ENCODE data around the gene POLR3E. TPM values are rescaled to one million over a fixed set of nuclear protein-coding genes. Genes with fewer than 3 reads are reported as not detected.

Gene POLR3E
- total RNA-seq, 1 experiment from 2014 or later = 103 TPM

DNA sequence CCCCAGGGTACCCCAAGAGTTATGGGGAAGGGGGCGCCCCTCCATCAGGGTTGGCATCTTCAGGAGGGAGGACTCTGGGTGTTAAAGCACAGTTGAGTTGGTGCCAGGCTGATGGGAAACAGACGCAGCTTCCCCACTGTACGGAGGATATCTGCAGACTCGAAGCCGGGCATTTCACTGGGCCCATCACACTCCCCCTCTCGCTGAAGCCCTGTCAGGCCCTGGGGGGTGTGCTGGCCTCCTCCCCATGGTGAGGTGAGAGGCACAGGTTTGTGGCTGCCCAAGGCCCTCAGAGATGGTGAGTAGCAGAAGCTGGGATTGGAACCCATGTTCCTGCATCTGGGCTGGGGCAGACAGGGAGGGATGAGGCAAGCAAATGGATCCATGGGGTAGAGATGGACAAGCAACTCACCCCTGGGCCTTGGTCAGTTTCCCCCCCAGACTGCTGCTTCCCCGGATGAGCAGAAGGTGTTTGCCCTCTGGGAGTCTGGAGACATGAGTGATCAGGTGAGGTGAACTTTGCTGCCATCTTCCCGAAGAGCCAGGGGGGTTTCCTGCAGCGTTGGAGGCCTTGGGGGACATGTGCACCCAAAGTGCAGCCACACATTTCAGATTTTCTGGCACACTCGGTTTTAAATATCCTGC lies 31.0 kb downstream of the POLR3E start:
- TF ChIP-seq CTCF (conservative IDR thresholded peaks at IDR 0.05) = no peak
- Histone ChIP-seq H3K23me2 (ENCODE audit: insufficient read length, low read depth, low read length, poor library complexity, severe bottlenecking) (no peaks in the 10 kb centered on the region), H3K14ac (ENCODE audit: insufficient read depth, low read length) (no peak overlapping the region), H3K18ac (ENCODE audit: insufficient read length, low read depth, low read length) (no peak overlapping the region), H3K9me3 (ENCODE audit: control insufficient read depth, low read depth, low read length) (no peaks in the 10 kb centered on the region), H2BK20ac (ENCODE audit: low read depth, low read length, poor library complexity, severe bottlenecking) (no peak overlapping the region), H3K4ac (ENCODE audit: low read depth, low read length) (no peak overlapping the region), H3K27ac (ENCODE audit: insufficient read length, low read depth, low read length) (no peak overlapping the region), H3K79me2 (ENCODE audit: insufficient read depth, low read length) (no peaks in the 10 kb centered on the region), H4K5ac (ENCODE audit: insufficient read length, low read depth, low read length) (no peak overlapping the region), H3K23ac (ENCODE audit: insufficient read length, low read depth, low read length) (no peak overlapping the region), H4K20me1 (ENCODE audit: control insufficient read depth, insufficient read depth, insufficient read length) (no peaks in the 10 kb centered on the region), H3T11ph (ENCODE audit: low read length) (no peak overlapping the region), H2AK5ac (ENCODE audit: insufficient read length, low read length) (no peak overlapping the region), H2BK12ac (ENCODE audit: insufficient read length, low read depth, low read length) (no peak overlapping the region), H3K79me1 (ENCODE audit: insufficient read depth, low read depth, low read length, poor library complexity, severe bottlenecking) (no peaks in the 10 kb centered on the region), H2BK120ac (ENCODE audit: low read depth, low read length, poor library complexity, severe bottlenecking) (no peak overlapping the region), H3K56ac (ENCODE audit: insufficient read length, low read depth, low read length) (no peak overlapping the region), H3K9ac (ENCODE audit: extremely low read depth, insufficient read length, low read length) (no peak overlapping the region), H3K4me2 (ENCODE audit: insufficient read depth, insufficient read length, low read length) (no peak overlapping the region), H2AFZ (ENCODE audit: low read length) (no peak overlapping the region), H4K8ac (replicated peaks; ENCODE audit: insufficient read length, low read depth, low read length) (no peak overlapping the region), H2BK15ac (ENCODE audit: low read depth, low read length) (no peak overlapping the region), H4K91ac (ENCODE audit: insufficient read length, low read depth, low read length) (no peak overlapping the region), H3K27me3 (ENCODE audit: insufficient read depth, low read length) (no peaks in the 10 kb centered on the region), H2BK5ac (ENCODE audit: insufficient read length, low read length) (no peak overlapping the region), H3K4me1 (ENCODE audit: insufficient read depth, low read length) (no peaks in the 10 kb centered on the region)
- H3K4me3 Mint-ChIP-seq = no peak overlapping the region
- no peaks in the 10 kb centered on the region; the same call in none of the 2 replicates for H3K27me3 Mint-ChIP-seq (ENCODE audit: low read depth)
- no peak overlapping the region; a peak in 1 of 7 replicates for H3K27ac Mint-ChIP-seq
- H3K9me3 Mint-ChIP-seq = no peaks in the 10 kb centered on the region
- no peaks in the 10 kb centered on the region for H3K4me1 Mint-ChIP-seq
- no peak for DNase-seq
- WGBS (ENCODE audit: extremely low coverage, insufficient read length, low lambda C conversion rate) = no CpG with 5 or more reads among the region's 10 CpGs
- H3K36me3 Mint-ChIP-seq (ENCODE audit: insufficient read depth in 1 of 3, low read depth in 3 of 3) = peaks cover 34 to 92% (median 77%) of the 10 kb centered on the region in 3 experiments
